Ectodermal cell (in vitro differentiated cells): ENCODE data around the gene DCAF10.
A peak's percentile ranks its signal among the peaks of the same experiment; 100 is the strongest.
"Not testable (repeated sequence)": the region's sequence is repeated elsewhere in the genome, so short reads cannot be mapped to it uniquely, and the experiment has no call there.

ENCODE experiments used
- H3K27ac ChIP-seq: 2 replicates; pipeline ENCODE4 v1.7.0; 2013; ENCODE audit warnings: mild to moderate bottlenecking, low read depth, low read length; ENCODE audit not compliant: insufficient read depth, poor library complexity, severe bottlenecking
- H3K27me3 ChIP-seq: 2 replicates; pipeline ENCODE4 v1.7.0; 2013; ENCODE audit warnings: mild to moderate bottlenecking, low read length; ENCODE audit not compliant: insufficient read depth, control insufficient read depth, poor library complexity, severe bottlenecking
- H3K36me3 ChIP-seq: one replicate; pipeline ENCODE4 v1.7.0; 2013; ENCODE audit warnings: low read length; ENCODE audit not compliant: control insufficient read depth, insufficient read depth
- H3K4me1 ChIP-seq: one replicate; pipeline ENCODE4 v1.7.0; 2013; ENCODE audit warnings: low read length; ENCODE audit not compliant: control insufficient read depth, insufficient read depth
- H3K4me3 ChIP-seq: 2 replicates; pipeline ENCODE4 v1.7.0; 2013; ENCODE audit warnings: low read depth, low read length, control low read depth; ENCODE audit not compliant: insufficient read depth
- H3K9me3 ChIP-seq: 2 replicates; pipeline ENCODE4 v1.7.0; 2013; ENCODE audit warnings: mild to moderate bottlenecking, low read length, moderate library complexity; ENCODE audit not compliant: control insufficient read depth
- WGBS, 2 experiments: methylation state at CpG; one replicate each; pipeline ENCODE4 v1.1.7; 2013; ENCODE audit warnings: missing lambda C conversion rate in 2 of 2; 5-methylcytosine and 5-hydroxymethylcytosine counted together

Gene DCAF10

DNA sequence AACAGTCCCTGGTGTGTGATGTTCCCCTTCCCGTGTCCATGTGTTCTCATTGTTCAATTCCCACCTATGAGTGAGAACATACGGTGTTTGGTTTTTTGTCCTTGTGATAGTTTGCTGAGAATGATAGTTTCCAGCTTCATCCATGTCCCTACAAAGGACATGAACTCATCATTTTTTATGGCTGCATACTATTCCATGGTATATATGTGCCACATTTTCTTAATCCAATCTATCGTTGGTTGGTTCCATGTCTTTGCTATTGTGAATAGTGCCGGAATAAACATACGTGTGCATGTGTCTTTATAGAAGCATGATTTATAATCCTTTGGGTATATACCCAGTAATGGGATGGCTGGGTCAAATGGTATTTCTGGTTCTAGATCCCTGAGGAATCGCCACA is 35.3 kb upstream of the DCAF10 start:
- WGBS, 2 experiments = 70 to 79% methylated on average over 4 to 5 of the region's 6 CpGs
- H3K27me3 ChIP-seq, H3K4me1 ChIP-seq, H3K36me3 ChIP-seq, H3K4me3 ChIP-seq, H3K9me3 ChIP-seq, H3K27ac ChIP-seq: not testable (repeated sequence)

DNA sequence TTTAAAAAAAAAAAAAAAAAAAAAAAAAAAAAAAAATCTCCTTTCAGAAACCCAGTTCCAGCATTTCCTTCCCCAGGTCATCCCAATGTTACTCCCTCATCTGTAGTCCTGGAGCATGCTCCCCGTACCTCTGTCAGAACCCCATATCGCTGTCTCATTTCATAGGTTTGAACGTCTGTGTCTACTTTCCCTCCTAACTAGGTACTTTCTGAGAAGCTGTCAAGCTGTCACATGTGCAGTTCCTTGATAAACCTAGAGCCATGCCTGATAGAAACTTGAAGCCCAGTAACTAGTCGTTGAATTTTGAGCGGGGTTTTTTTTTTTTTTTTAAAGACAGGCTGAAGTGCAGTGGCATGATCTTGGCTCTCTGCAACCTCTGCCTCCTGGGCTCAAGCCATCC is 31.3 kb upstream of the DCAF10 start:
- Histone ChIP-seq H3K36me3 (no peaks in the 10 kb centered on the region), H3K4me3 (no peak overlapping the region), H3K27ac (no peak overlapping the region), H3K27me3 (no peaks in the 10 kb centered on the region), H3K4me1 (no peaks in the 10 kb centered on the region), H3K9me3 (no peaks in the 10 kb centered on the region)
- 85 to 87% methylated on average over 5 of the region's 5 CpGs for WGBS, 2 experiments

- Histone ChIP-seq H3K9me3 (no peaks in the 10 kb centered on the region), H3K27ac (no peak overlapping the region), H3K27me3 (no peaks in the 10 kb centered on the region), H3K36me3 (no peaks in the 10 kb centered on the region), H3K4me3 (no peak overlapping the region), H3K4me1 (no peaks in the 10 kb centered on the region)
- 94 to 95% methylated on average over 3 of the region's 3 CpGs for WGBS, 2 experiments
These were observed 30.6 kb upstream of the DCAF10 start for GRCh38 chr9:37769995-37770394.

GRCh38 chr9:37775216-37775919 is 25.2 kb upstream of the DCAF10 start:
- Histone ChIP-seq H3K27ac (no peak overlapping the region), H3K27me3 (no peaks in the 10 kb centered on the region), H3K36me3 (peaks cover 35% of the 10 kb centered on the region), H3K4me1 (no peaks in the 10 kb centered on the region), H3K9me3 (no peaks in the 10 kb centered on the region), H3K4me3 (no peak overlapping the region)
- 91 to 97% methylated on average over 1 of the region's 1 CpG for WGBS, 2 experiments

DNA sequence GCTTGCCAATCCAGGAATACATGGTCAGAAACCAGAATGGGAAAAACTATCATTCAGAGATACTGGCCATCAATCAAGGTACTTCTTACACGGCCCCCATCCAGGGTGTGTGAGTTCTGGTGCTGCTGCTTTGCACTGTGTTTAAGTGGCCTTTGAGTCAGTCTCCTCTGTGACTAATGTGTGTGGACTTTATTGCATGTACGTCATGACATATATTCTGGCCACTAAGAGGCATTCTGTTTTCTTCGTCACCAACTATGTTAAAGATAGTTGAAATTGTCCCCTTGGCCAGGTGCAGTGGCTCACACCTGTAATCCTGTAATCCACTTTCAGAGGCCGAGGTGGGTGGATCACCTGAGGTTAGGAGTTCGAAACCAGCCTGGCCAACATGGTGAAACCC is 24.3 kb upstream of the DCAF10 start:
- WGBS, 2 experiments = 95 to 96% methylated on average over 5 of the region's 5 CpGs
- Histone ChIP-seq H3K27ac (no peak overlapping the region), H3K4me3 (no peak overlapping the region), H3K27me3 (no peaks in the 10 kb centered on the region), H3K36me3 (peaks cover 42% of the 10 kb centered on the region), H3K9me3 (no peaks in the 10 kb centered on the region), H3K4me1 (no peaks in the 10 kb centered on the region)

- peaks cover 2% of the 10 kb centered on the region for H3K4me1 ChIP-seq
- no peaks in the 10 kb centered on the region for H3K27me3 ChIP-seq
- H3K9me3 ChIP-seq = no peaks in the 10 kb centered on the region
- peaks cover 56% of the 10 kb centered on the region for H3K36me3 ChIP-seq
- 87 to 100% methylated on average over 2 of the region's 2 CpGs for WGBS, 2 experiments
- no peak overlapping the region for H3K27ac ChIP-seq
- H3K4me3 ChIP-seq = no peak overlapping the region
These were observed 22.1 kb upstream of the DCAF10 start for GRCh38 chr9:37778534-37778933.

DNA sequence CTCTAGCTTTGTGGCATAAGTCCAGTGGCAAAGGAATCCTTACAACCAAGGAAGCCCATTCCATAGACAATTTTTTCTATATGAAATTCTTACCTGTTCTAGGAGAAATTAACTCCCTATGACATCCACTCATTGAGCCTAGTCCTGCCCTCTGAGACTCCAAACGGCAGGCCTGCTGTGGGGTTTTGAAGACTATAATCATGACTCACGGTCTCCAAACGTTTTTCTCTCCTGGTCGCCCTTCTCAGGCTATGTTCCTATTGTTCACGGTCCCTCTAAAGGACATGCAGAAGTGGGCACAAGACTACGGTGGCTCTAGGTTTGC is 16.3 kb upstream of the DCAF10 start:
- 0 to 3% methylated on average over 6 of the region's 6 CpGs for WGBS, 2 experiments
- peak overlapping the region; percentile 76 for H3K4me3 ChIP-seq
- no peak overlapping the region for H3K27ac ChIP-seq
- H3K9me3 ChIP-seq = no peaks in the 10 kb centered on the region
- H3K27me3 ChIP-seq = no peaks in the 10 kb centered on the region
- peaks cover 9% of the 10 kb centered on the region for H3K4me1 ChIP-seq
- peaks cover 31% of the 10 kb centered on the region for H3K36me3 ChIP-seq

- H3K36me3 ChIP-seq = peaks cover 26% of the 10 kb centered on the region
- H3K27ac ChIP-seq = peak within 1 kb of the TSS; percentile 19
- H3K9me3 ChIP-seq = no peaks in the 10 kb centered on the region
- peak within 1 kb of the TSS; percentile 76 for H3K4me3 ChIP-seq
- H3K4me1 ChIP-seq = peaks cover 9% of the 10 kb centered on the region
- 1% methylated on average over 73 of the region's 73 CpGs for WGBS, 2 experiments
- H3K27me3 ChIP-seq = no peaks in the 10 kb centered on the region
These were observed 15.7 kb upstream of the DCAF10 start, which contains the start of gene EXOSC3 for GRCh38 chr9:37784616-37785483. EXOSC3 (minus strand) TSS chr9:37785064; CDS start chr9:37785044, 20 bp downstream.

- Histone ChIP-seq H3K27me3 (no peaks in the 10 kb centered on the region), H3K4me3 (no peak overlapping the region), H3K36me3 (peaks cover 10% of the 10 kb centered on the region), H3K4me1 (peaks cover 9% of the 10 kb centered on the region), H3K9me3 (no peaks in the 10 kb centered on the region), H3K27ac (no peak overlapping the region)
- 94 to 95% methylated on average over 45 of the region's 45 CpGs for WGBS, 2 experiments
These were observed 13.5 kb upstream of the DCAF10 start for GRCh38 chr9:37787059-37787458.

- no peak overlapping the region for H3K4me3 ChIP-seq
- no peak overlapping the region for H3K27ac ChIP-seq
- H3K27me3 ChIP-seq = no peaks in the 10 kb centered on the region
- H3K36me3 ChIP-seq = no peaks in the 10 kb centered on the region
- 79 to 86% methylated on average over 6 of the region's 6 CpGs for WGBS, 2 experiments
- H3K4me1 ChIP-seq = peaks cover 9% of the 10 kb centered on the region
- no peaks in the 10 kb centered on the region for H3K9me3 ChIP-seq
These were observed 12.3 kb upstream of the DCAF10 start for GRCh38 chr9:37788332-37788731.
